GM23338 (cell line): ENCODE measurements around the gene HLA-DPB1. TPM values are rescaled to one million over a fixed set of nuclear protein-coding genes. Genes with fewer than 3 reads are reported as not detected.
A peak's percentile ranks its signal among the peaks of the same experiment; 100 is the strongest.

Experiments used
- ATAC-seq: fragments of 200-7000 bp; cut with Tn5 transposase; 3 replicates; pipeline ENCODE4 v1.9.1; 2020
- DNase-seq: peaks from one replicate; pipeline ENCODE4 v3.0.0-alpha.2; 2015; ENCODE audit warnings: low spot score
- H2AFZ ChIP-seq: fragments of 200-600 bp; sonication (generic); 2 replicates; pipeline ENCODE4 v1.8.0; 2016; ENCODE audit warnings: antibody characterized with exemption, mild to moderate bottlenecking, moderate library complexity
- H3F3A ChIP-seq: fragments of 200-600 bp; sonication (generic); replicated peaks from 2 replicates; pipeline ENCODE4 v1.8.0; 2017; ENCODE audit warnings: antibody characterized with exemption, mixed run types, low read depth
- H3K27ac ChIP-seq: fragments of 200-600 bp; sonication (generic); 2 replicates; pipeline ENCODE4 v1.6.1; 2016; ENCODE audit warnings: low read depth
- H3K27me3 ChIP-seq: fragments of 200-600 bp; sonication (generic); 2 replicates; pipeline ENCODE4 v1.8.0; 2016; ENCODE audit warnings: mild to moderate bottlenecking, mixed run types, moderate library complexity; ENCODE audit not compliant: insufficient read depth
- H3K36me3 ChIP-seq: fragments of 200-600 bp; sonication (generic); 2 replicates; pipeline ENCODE4 v1.8.0; 2016; ENCODE audit warnings: mild to moderate bottlenecking; ENCODE audit not compliant: insufficient read depth
- H3K4me1 ChIP-seq: fragments of 200-600 bp; sonication (generic); 2 replicates; pipeline ENCODE4 v1.8.0; 2016; ENCODE audit warnings: mild to moderate bottlenecking, moderate library complexity; ENCODE audit not compliant: insufficient read depth
- H3K4me2 ChIP-seq: fragments of 200-600 bp; sonication (generic); 2 replicates; pipeline ENCODE4 v1.7.1; 2017; ENCODE audit warnings: mixed run types
- H3K4me3 ChIP-seq: fragments of 200-600 bp; sonication (generic); 2 replicates; pipeline ENCODE4 v1.6.1; 2016; ENCODE audit warnings: mixed run types
- H3K79me2 ChIP-seq: fragments of 200-600 bp; sonication (generic); replicated peaks from 2 replicates; pipeline ENCODE4 v1.8.0; 2017; ENCODE audit warnings: mild to moderate bottlenecking; ENCODE audit not compliant: insufficient read depth
- H3K9me2 ChIP-seq: fragments of 200-600 bp; sonication (generic); 2 replicates; pipeline ENCODE4 v1.8.0; 2017; ENCODE audit not compliant: insufficient read depth
- H4K20me1 ChIP-seq: fragments of 200-600 bp; sonication (generic); replicated peaks from 2 replicates; pipeline ENCODE4 v1.8.0; 2017; ENCODE audit warnings: mild to moderate bottlenecking; ENCODE audit not compliant: insufficient read depth
- H3K27ac Mint-ChIP-seq: 2 replicates; pipeline ENCODE4 v1.8.0; 2020; ENCODE audit warnings: inconsistent platforms, mild to moderate bottlenecking, moderate library complexity, mixed read lengths
- H3K27me3 Mint-ChIP-seq: 3 replicates; pipeline ENCODE4 v1.8.0; 2022; ENCODE audit warnings: low read depth, mild to moderate bottlenecking, moderate library complexity, mixed read lengths, inconsistent platforms; ENCODE audit not compliant: insufficient read depth, poor library complexity
- H3K36me3 Mint-ChIP-seq: 3 replicates; pipeline ENCODE4 v1.8.0; 2021; ENCODE audit warnings: low read depth, mild to moderate bottlenecking, inconsistent platforms, moderate library complexity, mixed read lengths
- H3K4me1 Mint-ChIP-seq: 3 replicates; pipeline ENCODE4 v1.8.0; 2020; ENCODE audit warnings: mild to moderate bottlenecking, inconsistent platforms, mixed read lengths
- H3K4me3 Mint-ChIP-seq: 3 replicates; pipeline ENCODE4 v1.8.0; 2021; ENCODE audit warnings: moderate library complexity, mild to moderate bottlenecking, inconsistent platforms, mixed read lengths
- H3K9me3 Mint-ChIP-seq: 3 replicates; pipeline ENCODE4 v1.8.0; 2020; ENCODE audit warnings: moderate library complexity, mild to moderate bottlenecking, inconsistent platforms, mixed read lengths
- CREB1 ChIP-seq: fragments of 250-450 bp; sonication (Bioruptor Pico); IDR thresholded peaks from 2 replicates; pipeline ENCODE4 v1.5.0; 2020; ENCODE audit warnings: low read depth, mild to moderate bottlenecking, moderate library complexity
- CTCF ChIP-seq, 2 experiments: fragments of 200-600 bp in 1 of 2; sonication (generic) in 1 of 2; conservative IDR thresholded peaks; 2 replicates each; pipeline versions ENCODE4 v1.5.1 to v1.6.1; 2016 to 2017; ENCODE audit warnings: antibody characterized with exemption in 2 of 2, low read depth in 2 of 2, mild to moderate bottlenecking in 2 of 2, moderate library complexity in 1 of 2
- EZH2 ChIP-seq: fragments of 200-600 bp; sonication (generic); IDR thresholded peaks from one replicate; pipeline ENCODE4 v1.8.0; 2017; ENCODE audit warnings: antibody characterized with exemption, mild to moderate bottlenecking, low read depth; ENCODE audit not compliant: unreplicated experiment
- EZH2phosphoT487 ChIP-seq: fragments of 200-600 bp; sonication (generic); IDR thresholded peaks from one replicate; pipeline ENCODE4 v1.8.1; 2018; ENCODE audit warnings: antibody characterized with exemption; ENCODE audit not compliant: unreplicated experiment
- JUNB ChIP-seq: IDR thresholded peaks from one replicate; pipeline ENCODE4 v1.6.1; 2016; ENCODE audit warnings: antibody characterized with exemption; ENCODE audit not compliant: unreplicated experiment
- NANOG ChIP-seq: IDR thresholded peaks from 2 replicates; pipeline ENCODE4 v1.6.1; 2016; ENCODE audit warnings: antibody characterized with exemption, borderline replicate concordance
- POLR2AphosphoS5 ChIP-seq: IDR thresholded peaks from 2 replicates; pipeline ENCODE4 v1.6.1; 2016; ENCODE audit warnings: antibody characterized with exemption, low read depth
- REST ChIP-seq: IDR thresholded peaks from one replicate; pipeline ENCODE4 v1.6.1; 2018; ENCODE audit warnings: antibody characterized with exemption; ENCODE audit not compliant: unreplicated experiment
- STAT1 ChIP-seq: IDR thresholded peaks from one replicate; pipeline ENCODE4 v1.6.1; 2016; ENCODE audit warnings: antibody characterized with exemption; ENCODE audit not compliant: unreplicated experiment
- ZNF114 ChIP-seq: fragments of 250-450 bp; sonication (Bioruptor Pico); IDR thresholded peaks from 2 replicates; pipeline ENCODE4 v1.5.0; 2020; ENCODE audit warnings: mild to moderate bottlenecking, moderate library complexity
- ZNF331 ChIP-seq: fragments of 250-450 bp; sonication (Bioruptor Pico); IDR thresholded peaks from 2 replicates; pipeline ENCODE4 v1.5.0; 2020; ENCODE audit warnings: low read depth, mild to moderate bottlenecking, moderate library complexity
- polyA plus RNA-seq: library from polyadenylated mRNA; unstranded; fragments of >200 nt; fragmentation: Nextera tagmentation; extraction: Ambion mirVana; gene quantifications from 2 replicates; pipeline ENCODE4 v1.2.1, GENCODE V29; 2016
- total RNA-seq: library from RNA; depleted of rRNA; stranded (reverse); fragments of >200 nt; shearing (Covaris generic); gene quantifications from 2 replicates; pipeline ENCODE4 v1.2.3, GENCODE V29; 2014
- TF ChIP-seq, protein P1 (sequence below): IDR thresholded peaks from 2 replicates; pipeline ENCODE4 v1.6.1; 2016; ENCODE audit warnings: antibody characterized with exemption

The HLA-DPB1 gene
- total and polyA plus RNA-seq, 2 experiments from 2014 or later = 22.0 to 37.6 TPM

GRCh38 chr6:33112148-33112547 lies 36.4 kb downstream of the HLA-DPB1 start:
- Mint-ChIP-seq H3K9me3 (no peaks in the 10 kb centered on the region), H3K27me3 (peaks cover 7% of the 10 kb centered on the region), H3K27ac (no peak overlapping the region), H3K36me3 (peaks cover under 1% of the 10 kb centered on the region; the same call in 1 of the 3 replicates), H3K4me3 (no peak overlapping the region), H3K4me1 (peaks cover 19% of the 10 kb centered on the region)
- Histone ChIP-seq H3K27ac (no peak overlapping the region), H3K4me2 (no peak overlapping the region), H3K36me3 (no peaks in the 10 kb centered on the region), H3K4me1 (peaks cover 13% of the 10 kb centered on the region), H2AFZ (no peak overlapping the region), H3F3A (no peaks in the 10 kb centered on the region), H4K20me1 (no peaks in the 10 kb centered on the region), H3K9me2 (no peaks in the 10 kb centered on the region), H3K4me3 (no peak overlapping the region), H3K27me3 (no peaks in the 10 kb centered on the region), H3K79me2 (no peaks in the 10 kb centered on the region)
- ATAC-seq = peak; percentile 23
- peak; percentile 46 for TF ChIP-seq CREB1 (CRISPR knock-in tag)
- no peak for TF ChIP-seq EZH2phosphoT487
- peak; percentile 46 for DNase-seq

GRCh38 chr6:33113755-33114154 lies 38.0 kb downstream of the HLA-DPB1 start:
- Mint-ChIP-seq H3K4me3 (no peak overlapping the region), H3K36me3 (peaks cover 5% of the 10 kb centered on the region; the same call in 2 of the 3 replicates), H3K27me3 (peaks cover 10% of the 10 kb centered on the region), H3K27ac (no peak overlapping the region), H3K9me3 (no peaks in the 10 kb centered on the region; the same call in 2 of the 3 replicates), H3K4me1 (peaks cover 19% of the 10 kb centered on the region)
- Histone ChIP-seq H3K4me1 (peaks cover 14% of the 10 kb centered on the region), H3K4me3 (no peak overlapping the region), H2AFZ (no peak overlapping the region), H3K36me3 (no peaks in the 10 kb centered on the region), H3K27ac (no peak overlapping the region), H3K79me2 (peaks cover 1% of the 10 kb centered on the region; the same call in 1 of the 2 replicates), H3K9me2 (no peaks in the 10 kb centered on the region), H3K27me3 (no peaks in the 10 kb centered on the region), H3F3A (no peaks in the 10 kb centered on the region), H4K20me1 (no peaks in the 10 kb centered on the region), H3K4me2 (no peak overlapping the region)
- DNase-seq (no peak), ATAC-seq (no peak)
- TF ChIP-seq REST = no peak
- TF ChIP-seq, protein P1, sequence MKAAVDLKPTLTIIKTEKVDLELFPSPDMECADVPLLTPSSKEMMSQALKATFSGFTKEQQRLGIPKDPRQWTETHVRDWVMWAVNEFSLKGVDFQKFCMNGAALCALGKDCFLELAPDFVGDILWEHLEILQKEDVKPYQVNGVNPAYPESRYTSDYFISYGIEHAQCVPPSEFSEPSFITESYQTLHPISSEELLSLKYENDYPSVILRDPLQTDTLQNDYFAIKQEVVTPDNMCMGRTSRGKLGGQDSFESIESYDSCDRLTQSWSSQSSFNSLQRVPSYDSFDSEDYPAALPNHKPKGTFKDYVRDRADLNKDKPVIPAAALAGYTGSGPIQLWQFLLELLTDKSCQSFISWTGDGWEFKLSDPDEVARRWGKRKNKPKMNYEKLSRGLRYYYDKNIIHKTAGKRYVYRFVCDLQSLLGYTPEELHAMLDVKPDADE = no peak
- TF ChIP-seq ZNF114 (CRISPR knock-in tag) = no peak
- TF ChIP-seq NANOG = no peak
- no peak for TF ChIP-seq EZH2phosphoT487
- no peak for TF ChIP-seq CREB1 (CRISPR knock-in tag)
- no peak for TF ChIP-seq STAT1
- TF ChIP-seq JUNB = no peak
- no peak for TF ChIP-seq ZNF331
- no peak for TF ChIP-seq CTCF (conservative IDR thresholded peaks at IDR 0.05; ENCODE audit: low read depth in 2 of 2)
- no peak for TF ChIP-seq EZH2
- TF ChIP-seq POLR2AphosphoS5 = no peak
